HG03045 (cell line): ENCODE measurements around the gene GINS2.

Experiments used
- ATAC-seq: cut with Tn5 transposase; IDR thresholded peaks from one replicate; pipeline ENCODE4 v1.9.1; 2021; ENCODE audit warnings: mild to moderate bottlenecking, moderate library complexity; ENCODE audit not compliant: unreplicated experiment

GINS2 gene

DNA sequence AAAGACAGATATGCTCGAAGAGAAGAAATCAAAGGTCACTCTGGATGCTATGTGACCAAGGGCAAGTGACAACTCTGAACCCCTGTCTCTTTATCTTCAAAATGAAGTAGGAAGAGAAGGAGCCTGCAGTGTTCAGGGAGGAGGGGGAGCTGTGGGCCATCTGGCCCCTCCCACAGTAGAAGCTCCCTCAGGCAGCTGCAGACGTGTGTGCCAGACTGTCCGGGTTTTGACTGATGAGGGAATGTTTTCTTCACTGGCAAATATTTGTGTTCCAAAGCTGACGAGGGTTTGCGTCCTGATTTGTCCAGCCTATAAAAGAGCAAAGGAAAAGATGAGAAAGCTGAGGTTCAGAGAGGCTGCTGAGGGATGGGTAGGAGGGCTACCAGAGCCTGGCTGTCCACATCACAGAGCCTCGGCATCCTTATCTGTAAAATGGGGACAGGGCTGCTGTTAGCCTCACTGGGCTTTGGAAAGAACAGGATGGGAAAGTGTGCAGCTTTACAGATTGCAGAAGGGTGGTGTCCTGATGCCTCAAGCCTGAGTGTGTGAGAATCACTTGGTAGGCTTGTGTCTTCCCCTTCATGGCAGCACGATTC, 1.8 kb upstream of the GINS2 start:
- no peak for ATAC-seq

DNA sequence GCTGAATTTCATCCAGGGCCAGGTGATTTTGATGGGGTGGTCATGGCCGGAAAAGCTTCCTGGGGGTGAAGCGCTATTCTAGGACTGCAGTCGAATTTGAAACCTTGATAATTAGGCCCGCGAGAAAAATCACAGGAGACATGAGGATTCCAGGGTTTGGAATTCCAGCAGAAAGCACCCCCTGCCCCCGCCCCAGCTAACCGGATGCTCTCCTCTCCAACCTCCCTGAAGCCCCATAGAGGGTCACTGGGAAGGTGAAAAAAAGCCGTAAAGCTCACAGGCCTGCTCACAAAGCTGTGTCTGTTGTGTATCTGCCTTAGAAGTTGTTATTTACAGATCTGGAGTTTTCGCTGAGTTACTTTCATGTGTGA, 1.2 kb upstream of the GINS2 start:
- ATAC-seq, result no peak

DNA sequence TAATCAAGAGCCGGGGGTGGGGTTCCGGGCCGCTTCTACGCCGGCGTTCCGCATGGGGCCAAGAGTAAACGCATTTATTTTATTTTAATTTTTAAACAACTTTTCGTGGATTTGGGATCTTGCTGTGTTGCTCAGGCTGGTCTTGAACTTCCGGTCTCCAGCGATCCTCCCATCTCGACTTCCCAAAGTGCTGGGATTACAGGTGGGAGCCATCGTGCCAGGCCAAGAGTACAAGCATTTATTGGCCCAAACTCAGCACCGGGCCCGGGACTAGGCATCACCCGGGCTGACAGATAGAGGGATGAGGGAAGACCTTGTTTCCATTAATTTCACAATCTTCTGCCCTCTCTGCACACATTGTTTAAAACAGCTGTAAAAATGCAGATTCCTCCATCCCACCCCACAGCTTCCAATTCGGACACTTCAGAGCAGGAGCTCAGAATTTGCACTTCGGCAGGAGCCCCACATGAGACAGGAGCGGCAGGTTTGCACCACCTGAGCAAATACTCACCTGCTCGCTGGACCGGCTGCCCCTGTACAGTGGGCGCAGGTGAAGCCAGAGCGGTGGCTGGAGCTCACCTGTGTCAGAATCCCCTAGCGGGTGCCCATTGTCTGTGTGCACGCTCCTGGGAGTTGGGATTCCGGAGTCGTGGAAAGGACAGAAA, 663 bp upstream of the GINS2 start:
- no peak for ATAC-seq

DNA sequence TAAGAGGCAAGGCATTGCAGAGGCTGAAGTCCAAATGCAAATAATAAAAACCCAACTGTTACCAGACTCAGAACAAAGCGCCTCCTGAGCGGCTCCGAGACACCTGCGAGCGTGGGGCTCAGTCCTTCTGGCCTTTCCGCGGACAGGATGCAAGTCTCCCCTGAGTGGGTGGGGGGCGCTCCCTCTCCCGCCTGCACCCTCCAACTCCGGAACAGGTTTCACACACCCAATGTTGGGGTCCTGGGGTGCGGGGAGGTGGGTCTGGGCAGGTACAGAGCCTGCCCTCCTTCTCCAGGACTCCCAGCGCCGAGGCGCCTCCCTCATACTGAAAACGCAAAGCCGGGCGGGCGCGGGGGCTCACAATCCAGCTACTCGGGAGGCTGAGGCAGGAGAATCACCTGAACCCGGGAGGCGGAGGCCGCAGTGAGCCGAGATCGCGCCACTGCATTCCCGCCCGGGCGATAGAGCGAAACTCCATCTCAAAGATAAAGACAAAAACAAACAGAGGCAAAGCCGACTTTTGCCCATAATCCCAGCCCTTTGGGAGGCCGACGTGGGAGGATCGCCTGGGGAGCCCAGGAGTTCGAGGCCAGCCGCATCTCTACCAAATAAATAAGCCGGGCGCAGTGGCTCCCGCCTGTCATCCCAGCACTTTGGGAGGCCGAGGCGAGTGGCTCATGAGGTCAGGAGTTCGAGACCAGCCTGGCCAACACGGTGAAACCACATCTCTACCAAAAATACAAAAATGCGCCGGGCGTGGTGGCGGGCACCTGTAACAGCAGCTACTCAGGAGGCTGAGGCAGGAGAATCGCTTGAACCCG, 893 bp downstream of the GINS2 start:
- no peak for ATAC-seq

DNA sequence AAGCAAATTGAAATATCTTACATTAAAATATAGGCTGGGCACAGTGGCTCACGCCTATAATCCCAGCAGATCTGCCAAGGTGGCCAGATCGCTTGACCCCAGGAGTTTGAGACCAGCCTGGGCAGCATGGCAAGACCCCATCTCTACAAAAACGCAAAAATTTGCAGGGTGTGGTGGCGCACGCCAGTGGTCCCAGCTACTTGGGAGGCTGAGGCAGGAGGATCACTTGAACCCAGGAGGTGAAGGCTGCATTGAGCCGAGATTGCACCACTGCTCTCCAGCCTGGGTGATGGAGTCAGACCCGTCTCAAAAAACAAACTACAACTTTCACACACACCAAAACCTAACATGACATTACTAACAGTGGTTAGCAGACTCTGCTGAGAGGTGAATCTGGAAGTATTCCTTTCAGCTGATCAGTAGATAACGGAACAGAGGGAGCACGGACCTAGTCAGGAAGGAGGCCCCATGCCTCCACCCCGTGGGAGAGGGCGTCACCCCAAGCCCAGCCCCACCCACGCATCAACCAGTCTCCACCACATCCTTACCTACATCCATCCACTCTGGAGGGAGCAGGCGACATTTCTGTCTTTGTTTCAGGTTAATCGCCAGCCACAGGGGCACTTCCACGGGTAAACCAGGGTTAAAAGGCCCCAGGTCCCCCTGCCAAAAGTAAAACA, 1.7 kb downstream of the GINS2 start:
- ATAC-seq, result no peak

DNA sequence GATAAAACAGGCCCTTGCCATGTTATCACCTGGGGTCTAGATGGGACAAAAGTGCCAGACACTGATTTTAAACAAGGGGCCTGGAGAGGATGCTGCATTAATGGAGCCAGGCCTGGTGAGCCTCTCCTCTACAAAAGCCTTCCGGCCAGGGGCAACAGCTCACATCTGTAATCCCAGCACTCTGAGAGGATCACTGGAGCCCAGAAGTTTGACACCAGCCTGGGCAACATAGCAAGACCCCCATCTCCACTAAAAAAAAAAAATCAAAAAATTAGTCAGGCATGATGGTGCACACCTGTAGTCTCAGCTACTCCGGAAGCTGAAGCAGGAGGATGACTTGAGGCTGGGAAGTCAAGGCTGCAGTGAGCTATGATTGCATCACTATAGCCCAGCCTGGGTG, 3.5 kb downstream of the GINS2 start:
- ATAC-seq, result no peak

DNA sequence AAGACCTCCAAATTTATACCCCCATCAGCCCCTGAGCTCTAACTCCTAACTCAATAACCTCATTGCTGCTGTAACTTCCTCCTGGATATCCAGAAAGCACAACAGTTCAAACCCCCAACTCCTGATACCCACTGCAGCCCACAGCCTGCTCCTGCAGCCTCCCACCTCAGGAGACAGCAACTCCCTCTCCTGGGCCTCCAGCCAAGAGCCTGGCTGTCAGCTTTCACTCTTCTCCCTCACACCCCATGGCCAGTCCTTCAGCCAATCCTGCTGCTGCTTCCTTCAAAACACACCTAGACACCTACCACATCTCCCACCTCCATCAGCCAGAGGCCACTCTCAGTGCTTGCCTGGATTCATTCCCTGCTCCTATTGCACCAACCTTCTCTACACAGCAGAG, 5.4 kb downstream of the GINS2 start:
- no peak for ATAC-seq

DNA sequence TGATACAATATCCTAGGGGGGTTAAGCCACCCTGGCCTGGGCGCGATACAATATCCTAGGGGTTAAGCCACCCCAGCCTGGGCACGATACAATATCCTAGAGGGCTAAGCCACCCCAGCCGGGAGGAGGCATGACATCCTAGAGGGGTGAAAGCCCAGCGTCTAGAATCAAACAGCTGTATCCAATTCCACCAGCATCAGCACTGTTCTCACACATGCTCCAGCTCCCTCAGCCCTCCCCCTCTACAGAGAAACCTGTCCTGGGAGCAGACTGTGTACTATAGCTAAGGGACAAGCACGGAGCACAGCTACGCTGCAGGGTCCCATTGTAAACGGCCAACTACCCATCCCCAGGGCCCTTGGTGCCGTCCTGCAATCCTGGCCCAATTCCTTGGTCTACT, 6.2 kb downstream of the GINS2 start:
- no peak for ATAC-seq

DNA sequence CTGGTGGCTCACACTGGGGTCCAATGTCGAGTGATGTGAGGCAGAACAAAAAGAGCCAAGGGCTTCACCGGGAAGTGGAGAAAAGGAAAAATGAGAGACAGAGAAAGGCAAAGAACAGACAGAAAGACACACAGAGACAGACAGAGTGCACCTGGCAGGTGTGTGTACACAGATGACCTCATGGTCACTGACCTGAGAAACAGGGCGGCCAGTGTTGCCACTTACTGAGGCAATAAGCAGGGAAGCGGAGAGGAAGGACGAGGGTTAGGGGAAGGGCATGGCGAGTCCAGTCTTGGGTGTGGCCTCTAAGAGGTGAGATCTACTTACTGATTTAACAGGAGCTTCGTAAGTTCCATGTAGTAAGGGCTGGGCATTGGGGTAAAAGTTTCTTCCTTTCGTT, 7.5 kb downstream of the GINS2 start:
- ATAC-seq, result no peak

DNA sequence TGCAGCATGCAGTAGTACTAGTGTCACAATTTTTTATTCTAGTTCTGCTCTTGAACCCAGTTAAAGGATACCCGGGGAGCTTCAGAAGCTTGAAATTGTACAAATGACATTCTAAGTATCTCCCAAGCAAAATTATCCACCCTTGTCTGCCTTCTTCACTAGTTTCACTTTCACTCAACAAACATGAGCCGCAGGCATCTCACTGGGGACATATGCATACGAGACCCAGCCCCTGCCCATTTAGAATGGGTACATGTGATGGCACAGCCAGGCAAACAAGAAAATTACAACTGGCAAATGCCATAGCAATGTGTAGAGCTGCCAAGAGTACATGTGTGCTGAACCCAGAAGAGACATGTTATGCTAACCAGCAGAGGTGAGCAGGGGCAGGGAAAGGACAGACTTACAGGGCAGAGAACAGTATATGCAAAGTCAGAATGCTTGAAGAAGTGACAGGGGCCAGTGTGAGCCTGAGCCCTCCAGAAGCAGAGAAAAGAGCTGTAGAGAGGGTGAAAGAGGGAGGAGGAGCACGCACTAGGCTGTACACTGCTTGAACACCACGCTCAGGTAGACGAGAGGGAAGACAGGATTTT, 8.3 kb downstream of the GINS2 start:
- ATAC-seq, result no peak

DNA sequence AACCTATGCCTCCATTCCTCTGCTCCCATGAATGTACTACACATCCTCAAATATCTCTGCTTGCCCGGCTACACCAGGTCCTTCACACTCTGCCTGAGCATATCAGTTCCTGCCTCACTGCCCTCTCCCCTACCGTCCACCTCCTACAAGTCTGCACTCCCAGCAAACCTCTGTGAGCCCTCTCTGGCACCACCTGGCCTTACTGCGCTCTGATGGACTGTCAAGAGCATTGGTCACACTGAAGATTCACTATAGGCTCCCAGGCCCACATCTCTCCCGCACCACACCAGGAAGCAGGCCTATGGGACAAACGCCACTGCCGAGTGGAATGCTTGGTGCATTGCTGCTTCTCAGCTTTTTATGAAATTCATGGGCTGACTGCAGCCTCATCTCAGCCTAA, 8.9 kb downstream of the GINS2 start:
- ATAC-seq, result no peak

DNA sequence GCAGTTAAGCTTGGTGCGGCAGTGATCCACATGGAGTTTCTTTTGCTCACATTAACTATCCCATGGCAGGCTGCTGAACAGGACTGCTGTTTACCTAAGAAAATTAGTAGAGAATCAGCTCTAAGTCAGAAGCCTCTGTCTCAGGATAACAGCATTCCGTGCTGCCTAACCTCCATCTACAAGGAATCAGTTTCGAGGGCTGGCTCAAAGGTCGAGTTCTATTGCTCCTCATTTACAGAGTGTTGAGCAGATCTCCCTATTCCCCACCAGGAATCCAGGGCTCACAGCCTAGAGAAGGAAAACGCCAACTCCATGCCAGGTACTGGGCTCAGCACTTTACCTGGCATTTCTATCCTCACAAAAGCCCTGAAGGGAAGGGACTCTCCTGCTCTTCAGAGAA, 9.9 kb downstream of the GINS2 start:
- ATAC-seq, result no peak

DNA sequence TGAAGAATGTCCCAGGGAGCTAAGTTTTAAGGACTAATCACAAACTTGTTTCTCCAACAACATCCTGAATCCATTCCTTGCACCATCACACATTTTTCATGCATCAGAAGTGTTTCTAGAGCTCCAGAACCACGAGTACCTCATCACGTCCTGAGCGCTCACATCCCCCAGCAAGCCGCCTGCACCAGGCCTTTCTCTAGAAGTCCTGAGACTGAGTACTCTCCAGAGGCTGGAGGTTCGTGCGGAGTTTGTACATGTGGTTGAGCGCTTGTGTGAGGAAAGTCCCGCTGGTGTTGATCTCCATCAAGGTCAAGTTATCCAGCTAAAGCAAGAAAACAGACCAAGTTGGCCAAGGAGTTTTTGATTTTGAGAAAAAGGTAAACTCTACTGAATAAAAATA, 10.7 kb downstream of the GINS2 start:
- no peak for ATAC-seq

DNA sequence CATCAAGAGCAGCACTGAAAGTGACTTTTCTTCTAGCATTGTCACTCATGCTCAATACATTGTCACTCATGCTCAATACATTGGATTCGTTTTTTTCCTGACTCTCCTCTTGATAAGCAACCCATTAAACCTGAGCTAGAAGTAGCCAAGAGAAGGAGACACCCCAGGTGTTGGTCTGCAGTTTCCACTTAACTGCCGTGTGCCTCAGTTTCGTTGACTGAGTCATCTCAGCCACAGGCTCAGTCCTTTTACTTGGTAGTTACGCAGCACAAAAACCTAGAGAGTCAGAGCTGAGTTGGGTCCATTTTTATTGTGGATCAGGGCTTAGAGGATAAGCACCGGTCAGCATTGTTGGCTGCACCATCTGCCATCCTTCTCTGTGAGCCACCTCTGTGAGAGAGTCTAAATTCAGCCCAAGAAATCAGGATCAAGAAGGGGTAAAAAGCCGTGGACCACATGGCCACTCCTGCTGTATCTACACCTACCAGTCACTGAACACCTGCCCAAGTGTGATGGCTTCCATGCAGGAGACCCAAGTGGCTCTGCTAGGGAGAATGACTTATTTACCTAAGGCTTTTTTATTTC, 11.3 kb downstream of the GINS2 start:
- ATAC-seq, result no peak

DNA sequence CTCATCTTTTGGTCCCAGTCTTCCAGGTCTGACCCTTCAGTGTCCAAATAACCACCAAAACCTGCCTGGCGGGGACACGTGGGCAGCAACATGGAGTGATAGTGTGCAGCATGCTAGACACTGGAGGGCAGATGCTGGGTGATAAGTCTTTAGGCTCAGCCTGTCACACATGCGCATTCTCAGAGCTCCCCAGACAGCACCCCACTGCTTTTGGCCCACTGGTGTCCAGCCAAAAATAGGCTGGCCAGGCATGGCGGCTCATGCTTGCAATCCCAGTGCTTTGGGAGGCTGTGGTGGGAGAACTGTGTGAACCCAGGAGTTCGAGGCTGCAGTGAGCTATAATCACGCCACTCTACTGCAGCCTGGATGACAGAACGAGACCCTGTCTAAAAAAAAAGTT, 12.3 kb downstream of the GINS2 start:
- no peak for ATAC-seq

DNA sequence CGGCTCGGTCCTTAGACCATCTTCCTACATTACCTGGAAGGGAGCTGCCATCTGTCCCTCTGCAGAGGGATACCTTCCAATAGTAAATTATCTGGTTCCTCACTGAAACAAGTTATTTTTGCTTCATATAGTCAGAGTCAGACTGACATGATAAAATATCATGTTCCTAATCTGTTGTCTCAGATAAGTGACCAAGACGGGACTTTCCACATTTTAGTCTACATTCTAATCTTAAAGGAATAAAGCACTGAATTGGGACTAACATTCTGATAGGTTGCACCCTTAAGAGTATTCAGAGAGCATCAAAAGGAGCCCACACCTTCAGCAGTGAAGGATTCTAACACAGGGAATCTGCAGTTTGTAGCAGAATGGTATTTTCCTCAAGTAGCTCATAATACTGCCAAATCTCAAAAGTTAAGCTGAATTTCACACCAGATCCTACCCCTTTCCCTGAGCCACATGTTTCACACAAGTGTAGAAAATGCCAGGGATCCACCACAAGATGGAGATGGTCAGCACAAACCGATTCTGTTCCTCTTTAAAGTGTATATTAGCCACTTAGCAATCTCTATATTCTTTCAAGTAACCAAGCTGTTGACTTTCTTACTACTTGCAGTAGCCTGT, 13.4 kb downstream of the GINS2 start:
- no peak for ATAC-seq

DNA sequence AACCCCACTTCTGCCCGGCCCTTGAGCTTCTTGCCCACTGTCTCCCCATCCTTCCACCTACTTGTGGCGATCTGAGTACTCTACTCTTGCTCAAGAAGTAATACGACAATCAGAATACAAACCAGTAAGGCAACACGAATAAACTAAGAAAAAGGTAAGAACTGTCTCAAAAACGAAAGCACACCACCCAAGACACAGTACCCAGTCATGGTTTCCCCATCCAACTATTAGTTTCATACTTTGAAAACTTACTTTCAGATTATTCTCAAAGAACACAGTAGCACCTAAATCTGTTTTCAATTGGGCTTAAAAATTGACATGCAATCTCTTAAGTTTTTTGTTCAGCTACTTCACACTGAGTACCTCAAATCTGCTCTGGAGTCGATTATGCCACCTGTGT, 13.9 kb downstream of the GINS2 start:
- no peak for ATAC-seq

DNA sequence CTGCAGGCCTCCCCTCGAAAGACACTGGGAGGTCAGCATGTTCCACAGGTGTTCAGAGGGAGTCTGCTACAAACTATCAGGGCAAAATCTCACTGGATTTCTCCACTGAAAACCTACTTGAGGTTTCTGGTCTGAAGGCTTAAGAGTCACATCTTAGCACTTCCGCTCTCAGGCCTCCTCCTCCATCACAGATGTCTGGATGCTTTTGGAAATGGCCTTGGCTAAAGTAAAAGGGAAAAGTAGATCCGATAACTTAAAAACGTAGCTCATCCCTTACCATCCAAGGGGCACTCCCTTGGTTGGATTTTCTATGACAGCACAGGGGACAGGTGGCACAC, 14.4 kb downstream of the GINS2 start:
- ATAC-seq, result no peak

DNA sequence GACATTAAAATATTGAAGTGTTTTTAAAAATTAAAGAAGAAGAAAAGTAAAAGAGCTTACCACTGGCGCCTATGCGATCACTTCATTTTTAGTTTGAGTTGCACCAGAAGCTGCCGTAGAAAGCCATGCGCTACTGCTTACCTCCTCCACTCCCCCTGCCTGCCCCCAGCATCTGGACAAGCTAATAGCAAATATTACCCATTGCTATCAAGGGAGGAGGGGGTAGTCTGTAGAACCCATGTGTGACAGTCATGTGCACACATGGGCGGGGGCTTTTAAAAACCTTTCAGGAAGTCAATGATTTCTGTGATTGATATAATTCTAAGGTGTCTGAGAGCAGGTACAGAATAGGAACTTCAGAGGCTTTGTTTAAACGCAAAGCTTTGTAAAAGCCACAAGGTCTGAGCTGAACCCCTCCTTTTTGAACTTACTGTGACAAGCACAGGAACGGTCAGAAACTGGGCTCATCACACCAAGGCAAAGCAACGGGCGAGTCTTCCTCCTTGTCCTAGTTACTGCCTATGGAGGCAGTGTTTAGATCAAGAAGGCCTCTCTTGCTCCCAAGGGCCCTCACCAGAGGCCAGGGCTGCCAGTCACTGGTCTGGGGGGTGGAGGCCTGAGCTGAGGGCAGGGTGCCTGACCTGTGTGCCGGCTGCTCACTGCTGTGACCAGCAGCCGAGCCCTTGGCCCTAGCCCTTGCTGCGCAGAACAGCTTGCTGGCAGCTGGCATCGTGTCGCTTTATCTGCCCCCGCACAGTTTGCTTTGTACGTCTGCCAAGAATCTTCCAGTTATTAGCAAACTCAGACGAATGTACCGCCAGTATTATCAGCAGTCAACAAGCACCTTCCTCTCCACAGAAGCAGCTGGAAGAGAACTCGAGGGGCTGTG, 15.0 kb downstream of the GINS2 start:
- no peak for ATAC-seq

DNA sequence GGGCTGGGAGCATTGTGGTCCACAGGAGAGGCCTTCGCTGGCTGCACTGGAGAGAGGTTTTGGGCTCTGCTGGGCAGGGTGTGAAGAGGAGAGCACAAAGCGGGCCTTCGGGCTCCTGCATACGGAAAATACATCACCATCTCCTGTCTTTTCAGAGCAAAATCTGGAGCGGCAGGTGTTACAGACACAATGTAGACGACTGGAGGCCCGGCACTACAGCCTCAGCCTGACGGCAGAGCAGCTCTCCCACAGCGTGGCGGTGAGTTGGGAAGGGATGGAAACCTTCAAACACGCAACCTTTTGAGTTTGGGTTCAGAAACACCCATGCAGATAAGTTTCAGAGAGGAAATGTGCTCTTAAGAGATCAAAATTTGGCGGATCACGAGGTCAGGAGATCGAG, 17.9 kb downstream of the GINS2 start:
- ATAC-seq, result no peak
